GM23338 (cell line): Measurements from ENCODE around the gene PRSS56. TPM values are rescaled to one million over a fixed set of nuclear protein-coding genes. Genes with fewer than 3 reads are reported as not detected.

Experiments used
- ATAC-seq: fragments of 200-7000 bp; cut with Tn5 transposase; 3 replicates; pipeline ENCODE4 v1.9.1; 2020
- DNase-seq: peaks from one replicate; pipeline ENCODE4 v3.0.0-alpha.2; 2015; ENCODE audit warnings: low spot score
- H2AFZ ChIP-seq: fragments of 200-600 bp; sonication (generic); 2 replicates; pipeline ENCODE4 v1.8.0; 2016; ENCODE audit warnings: antibody characterized with exemption, mild to moderate bottlenecking, moderate library complexity
- H3F3A ChIP-seq: fragments of 200-600 bp; sonication (generic); replicated peaks from 2 replicates; pipeline ENCODE4 v1.8.0; 2017; ENCODE audit warnings: antibody characterized with exemption, mixed run types, low read depth
- H3K27ac ChIP-seq: fragments of 200-600 bp; sonication (generic); 2 replicates; pipeline ENCODE4 v1.6.1; 2016; ENCODE audit warnings: low read depth
- H3K27me3 ChIP-seq: fragments of 200-600 bp; sonication (generic); 2 replicates; pipeline ENCODE4 v1.8.0; 2016; ENCODE audit warnings: mild to moderate bottlenecking, mixed run types, moderate library complexity; ENCODE audit not compliant: insufficient read depth
- H3K36me3 ChIP-seq: fragments of 200-600 bp; sonication (generic); 2 replicates; pipeline ENCODE4 v1.8.0; 2016; ENCODE audit warnings: mild to moderate bottlenecking; ENCODE audit not compliant: insufficient read depth
- H3K4me1 ChIP-seq: fragments of 200-600 bp; sonication (generic); 2 replicates; pipeline ENCODE4 v1.8.0; 2016; ENCODE audit warnings: mild to moderate bottlenecking, moderate library complexity; ENCODE audit not compliant: insufficient read depth
- H3K4me2 ChIP-seq: fragments of 200-600 bp; sonication (generic); 2 replicates; pipeline ENCODE4 v1.7.1; 2017; ENCODE audit warnings: mixed run types
- H3K4me3 ChIP-seq: fragments of 200-600 bp; sonication (generic); 2 replicates; pipeline ENCODE4 v1.6.1; 2016; ENCODE audit warnings: mixed run types
- H3K79me2 ChIP-seq: fragments of 200-600 bp; sonication (generic); replicated peaks from 2 replicates; pipeline ENCODE4 v1.8.0; 2017; ENCODE audit warnings: mild to moderate bottlenecking; ENCODE audit not compliant: insufficient read depth
- H3K9me2 ChIP-seq: fragments of 200-600 bp; sonication (generic); 2 replicates; pipeline ENCODE4 v1.8.0; 2017; ENCODE audit not compliant: insufficient read depth
- H4K20me1 ChIP-seq: fragments of 200-600 bp; sonication (generic); replicated peaks from 2 replicates; pipeline ENCODE4 v1.8.0; 2017; ENCODE audit warnings: mild to moderate bottlenecking; ENCODE audit not compliant: insufficient read depth
- H3K27ac Mint-ChIP-seq: 2 replicates; pipeline ENCODE4 v1.8.0; 2020; ENCODE audit warnings: inconsistent platforms, mild to moderate bottlenecking, moderate library complexity, mixed read lengths
- H3K27me3 Mint-ChIP-seq: 3 replicates; pipeline ENCODE4 v1.8.0; 2022; ENCODE audit warnings: low read depth, mild to moderate bottlenecking, moderate library complexity, mixed read lengths, inconsistent platforms; ENCODE audit not compliant: insufficient read depth, poor library complexity
- H3K36me3 Mint-ChIP-seq: 3 replicates; pipeline ENCODE4 v1.8.0; 2021; ENCODE audit warnings: low read depth, mild to moderate bottlenecking, inconsistent platforms, moderate library complexity, mixed read lengths
- H3K4me1 Mint-ChIP-seq: 3 replicates; pipeline ENCODE4 v1.8.0; 2020; ENCODE audit warnings: mild to moderate bottlenecking, inconsistent platforms, mixed read lengths
- H3K4me3 Mint-ChIP-seq: 3 replicates; pipeline ENCODE4 v1.8.0; 2021; ENCODE audit warnings: moderate library complexity, mild to moderate bottlenecking, inconsistent platforms, mixed read lengths
- H3K9me3 Mint-ChIP-seq: 3 replicates; pipeline ENCODE4 v1.8.0; 2020; ENCODE audit warnings: moderate library complexity, mild to moderate bottlenecking, inconsistent platforms, mixed read lengths
- CREB1 ChIP-seq: fragments of 250-450 bp; sonication (Bioruptor Pico); IDR thresholded peaks from 2 replicates; pipeline ENCODE4 v1.5.0; 2020; ENCODE audit warnings: low read depth, mild to moderate bottlenecking, moderate library complexity
- CTCF ChIP-seq, 2 experiments: fragments of 200-600 bp in 1 of 2; sonication (generic) in 1 of 2; conservative IDR thresholded peaks; 2 replicates each; pipeline versions ENCODE4 v1.5.1 to v1.6.1; 2016 to 2017; ENCODE audit warnings: antibody characterized with exemption in 2 of 2, low read depth in 2 of 2, mild to moderate bottlenecking in 2 of 2, moderate library complexity in 1 of 2
- ETS1 ChIP-seq: IDR thresholded peaks from 2 replicates; pipeline ENCODE4 v1.6.1; 2016; ENCODE audit warnings: antibody characterized with exemption
- EZH2 ChIP-seq: fragments of 200-600 bp; sonication (generic); IDR thresholded peaks from one replicate; pipeline ENCODE4 v1.8.0; 2017; ENCODE audit warnings: antibody characterized with exemption, mild to moderate bottlenecking, low read depth; ENCODE audit not compliant: unreplicated experiment
- EZH2phosphoT487 ChIP-seq: fragments of 200-600 bp; sonication (generic); IDR thresholded peaks from one replicate; pipeline ENCODE4 v1.8.1; 2018; ENCODE audit warnings: antibody characterized with exemption; ENCODE audit not compliant: unreplicated experiment
- JUNB ChIP-seq: IDR thresholded peaks from one replicate; pipeline ENCODE4 v1.6.1; 2016; ENCODE audit warnings: antibody characterized with exemption; ENCODE audit not compliant: unreplicated experiment
- NANOG ChIP-seq: IDR thresholded peaks from 2 replicates; pipeline ENCODE4 v1.6.1; 2016; ENCODE audit warnings: antibody characterized with exemption, borderline replicate concordance
- POLR2AphosphoS5 ChIP-seq: IDR thresholded peaks from 2 replicates; pipeline ENCODE4 v1.6.1; 2016; ENCODE audit warnings: antibody characterized with exemption, low read depth
- STAT1 ChIP-seq: IDR thresholded peaks from one replicate; pipeline ENCODE4 v1.6.1; 2016; ENCODE audit warnings: antibody characterized with exemption; ENCODE audit not compliant: unreplicated experiment
- ZNF114 ChIP-seq: fragments of 250-450 bp; sonication (Bioruptor Pico); IDR thresholded peaks from 2 replicates; pipeline ENCODE4 v1.5.0; 2020; ENCODE audit warnings: mild to moderate bottlenecking, moderate library complexity
- ZNF462 ChIP-seq: fragments of 250-450 bp; sonication (Bioruptor Pico); IDR thresholded peaks from 2 replicates; pipeline ENCODE4 v1.5.0; 2020; ENCODE audit warnings: mild to moderate bottlenecking, moderate library complexity
- polyA plus RNA-seq: library from polyadenylated mRNA; unstranded; fragments of >200 nt; fragmentation: Nextera tagmentation; extraction: Ambion mirVana; gene quantifications from 2 replicates; pipeline ENCODE4 v1.2.1, GENCODE V29; 2016
- total RNA-seq: library from RNA; depleted of rRNA; stranded (reverse); fragments of >200 nt; shearing (Covaris generic); gene quantifications from 2 replicates; pipeline ENCODE4 v1.2.3, GENCODE V29; 2014

Gene PRSS56
- total and polyA plus RNA-seq, 2 experiments from 2014 or later = 0.27 to 0.31 TPM

- TF ChIP-seq ZNF114 (CRISPR knock-in tag) = no peak
- TF ChIP-seq CTCF (conservative IDR thresholded peaks at IDR 0.05; ENCODE audit: low read depth in 2 of 2) = no peak
Measured at GRCh38 chr2:232483923-232484627, 36.1 kb upstream of the PRSS56 start (continued).

- Histone ChIP-seq H3K27ac (no peak overlapping the region), H3F3A (0 out of 2 replicates have a peak, but pooled peaks cover 5% of the 10 kb centered on the region), H3K9me2 (no peaks in the 10 kb centered on the region), H3K4me3 (peak overlapping the region; percentile 62), H3K79me2 (no peaks in the 10 kb centered on the region), H2AFZ (no peak overlapping the region), H3K27me3 (peaks cover 64% of the 10 kb centered on the region), H4K20me1 (no peaks in the 10 kb centered on the region), H3K36me3 (no peaks in the 10 kb centered on the region), H3K4me2 (peak overlapping the region; percentile 85), H3K4me1 (peaks cover 17% of the 10 kb centered on the region)
- Mint-ChIP-seq H3K4me3 (peak overlapping the region; percentile 68), H3K36me3 (no peaks in the 10 kb centered on the region; the same call in 2 of the 3 replicates), H3K4me1 (peaks cover 19% of the 10 kb centered on the region), H3K27me3 (peaks cover 58% of the 10 kb centered on the region), H3K9me3 (no peaks in the 10 kb centered on the region), H3K27ac (no peak overlapping the region)
- ATAC-seq = no peak
- DNase-seq = no peak
- TF ChIP-seq POLR2AphosphoS5 = no peak
- TF ChIP-seq CTCF (conservative IDR thresholded peaks at IDR 0.05; ENCODE audit: low read depth in 2 of 2) = no peak
- TF ChIP-seq STAT1 = no peak
- TF ChIP-seq CREB1 (CRISPR knock-in tag) = no peak
- TF ChIP-seq ETS1 = no peak
- no peak for TF ChIP-seq ZNF462 (CRISPR knock-in tag)
- TF ChIP-seq NANOG = no peak
- TF ChIP-seq EZH2phosphoT487 = no peak
- no peak for TF ChIP-seq JUNB
- TF ChIP-seq EZH2 = no peak
- TF ChIP-seq ZNF114 (CRISPR knock-in tag) = no peak
Measured at GRCh38 chr2:232484628-232485347, 35.4 kb upstream of the PRSS56 start.
